Keratinocyte (primary cell): Measurements from ENCODE around the gene LHFPL2. TPM values are rescaled to one million over a fixed set of nuclear protein-coding genes. Genes with fewer than 3 reads are reported as not detected.

Experiments used
- DNase-seq: peaks from one replicate; pipeline ENCODE4 v3.0.0-alpha.2; 2011; ENCODE audit warnings: low read depth, missing footprints, low spot score
- FAIRE-seq: peaks from 2 replicates; lab custom pipeline; 2011; peaks lifted over from hg19 to GRCh38; lab: Jason Lieb, UNC
- H2AFZ ChIP-seq: 2 replicates; pipeline ENCODE4 v1.6.0; 2012; ENCODE audit warnings: low read length, control low read depth, inconsistent platforms; ENCODE audit not compliant: control insufficient read depth
- H3K27ac ChIP-seq: 2 replicates; pipeline ENCODE4 v1.5.1; 2011; ENCODE audit warnings: low read length; ENCODE audit not compliant: control insufficient read depth, insufficient read depth
- H3K27me3 ChIP-seq: 3 replicates; pipeline ENCODE4 v1.6.0; 2011; ENCODE audit warnings: low read length; ENCODE audit not compliant: control insufficient read depth, insufficient read depth; ENCODE audit errors: extremely low read depth
- H3K36me3 ChIP-seq, 2 experiments: 2 replicates in 1 of 2; 3 replicates in 1 of 2; pipeline ENCODE4 v1.5.1; 2011; ENCODE audit warnings: low read length in 2 of 2, mild to moderate bottlenecking in 1 of 2; ENCODE audit not compliant: control insufficient read depth in 2 of 2, insufficient read depth in 2 of 2; ENCODE audit errors: extremely low read depth in 1 of 2
- H3K4me1 ChIP-seq: 3 replicates; pipeline ENCODE4 v1.5.1; 2011; ENCODE audit warnings: low read length; ENCODE audit not compliant: control insufficient read depth, insufficient read depth; ENCODE audit errors: extremely low read depth
- H3K4me2 ChIP-seq: 3 replicates; pipeline ENCODE4 v1.6.0; 2011; ENCODE audit warnings: low read depth, low read length; ENCODE audit not compliant: control insufficient read depth, insufficient read depth; ENCODE audit errors: extremely low read depth
- H3K4me3 ChIP-seq, 3 experiments: fragments of 200-600 bp in 1 of 3; sonication (generic) in 1 of 3; 2 replicates in 2 of 3; 3 replicates in 1 of 3; pipeline ENCODE4 v1.5.1; 2011 to 2016; ENCODE audit warnings: low read length in 3 of 3, mild to moderate bottlenecking in 3 of 3, control low read depth in 2 of 3, inconsistent platforms in 1 of 3, low read depth in 1 of 3, mixed read lengths in 1 of 3, mixed run types in 1 of 3, moderate library complexity in 1 of 3; ENCODE audit not compliant: control insufficient read depth in 2 of 3, insufficient read depth in 2 of 3; ENCODE audit errors: extremely low read depth in 1 of 3
- H3K79me2 ChIP-seq: 2 replicates; pipeline ENCODE4 v1.6.0; 2012; ENCODE audit warnings: low read length; ENCODE audit not compliant: control insufficient read depth, insufficient read depth
- H3K9ac ChIP-seq: 3 replicates; pipeline ENCODE4 v1.6.0; 2011; ENCODE audit warnings: low read length; ENCODE audit not compliant: control insufficient read depth, insufficient read depth; ENCODE audit errors: extremely low read depth
- H3K9me1 ChIP-seq: 3 replicates; pipeline ENCODE4 v1.6.0; 2011; ENCODE audit warnings: low read length; ENCODE audit not compliant: control insufficient read depth, insufficient read depth; ENCODE audit errors: extremely low read depth
- H3K9me3 ChIP-seq: 2 replicates; pipeline ENCODE4 v1.5.1; 2012; ENCODE audit warnings: low read depth, low read length; ENCODE audit not compliant: control insufficient read depth
- H4K20me1 ChIP-seq: 3 replicates; pipeline ENCODE4 v1.6.0; 2011; ENCODE audit warnings: low read length; ENCODE audit not compliant: control insufficient read depth, insufficient read depth; ENCODE audit errors: extremely low read depth
- EZH2 ChIP-seq: IDR thresholded peaks from one replicate; pipeline ENCODE4 v1.6.1; 2012; ENCODE audit warnings: inconsistent platforms, mild to moderate bottlenecking, low read length, moderate library complexity
- dilution Hi-C: fragments of 300-500 bp; cut with MboI; formaldehyde crosslinking; loops from one replicate; pipeline ENCODE4 v1.7.0; 2020; ENCODE audit warnings: low sequenced_read_pairs; ENCODE audit not compliant: extremely low pct_ligation_motif_present
- polyA plus RNA-seq, 5 experiments: library from polyadenylated mRNA; depleted of rRNA in 3 of 5; stranded (reverse) in 3 of 5; stranded (forward) in 1 of 5; unstranded in 1 of 5; fragments of >200 nt; gene quantifications; 1 replicate in 1 of 5; 2 replicates in 3 of 5; 3 replicates in 1 of 5; pipeline versions ENCODE4 v1.2.1 to v1.2.3, GENCODE V29; 2011 to 2012; ENCODE audit warnings: missing spikeins in 2 of 5, low read depth in 1 of 5, low replicate concordance in 1 of 5
- TF ChIP-seq, protein P1 (sequence below), 3 experiments: IDR thresholded peaks in 1 of 3; conservative IDR thresholded peaks in 1 of 3; optimal IDR thresholded peaks in 1 of 3; 2 replicates in 2 of 3; 3 replicates in 1 of 3; pipeline versions ENCODE3 to v1.5.1; 2011; ENCODE audit warnings: low read length in 3 of 3, mild to moderate bottlenecking in 3 of 3, moderate library complexity in 2 of 3, control low read depth in 1 of 3, inconsistent platforms in 1 of 3; ENCODE audit not compliant: insufficient read depth in 2 of 3; ENCODE audit errors: extremely low read depth in 1 of 3

Gene LHFPL2
- polyA plus RNA-seq, 1 donor (not counting 4 experiments of a cell fraction or from before 2014, with no cell fraction given), result 11.4 TPM

DNA sequence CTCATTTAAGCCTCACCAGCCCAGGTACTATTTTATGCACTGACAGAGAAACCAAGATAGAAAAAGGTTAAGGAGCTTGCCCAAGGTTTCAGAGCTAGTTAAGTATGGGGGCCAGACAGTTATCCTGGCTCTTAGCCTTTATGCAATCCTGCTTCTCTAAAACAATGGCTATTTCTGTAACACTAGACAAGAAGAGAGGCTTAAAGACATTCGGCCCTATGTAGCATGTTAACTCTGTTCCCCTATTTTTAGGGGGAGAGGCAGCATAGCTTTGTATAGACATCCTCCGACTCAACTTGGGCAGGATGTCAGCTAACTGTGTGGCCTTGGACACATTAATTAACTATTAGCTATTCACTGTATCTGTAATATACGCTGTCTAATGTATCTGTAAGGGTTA, 54.6 kb downstream of the LHFPL2 start:
- no peak overlapping the region for H3K4me2 ChIP-seq
- H3K4me1 ChIP-seq, result peaks cover 43% of the 10 kb centered on the region
- H3K79me2 ChIP-seq, result peaks cover 20% of the 10 kb centered on the region
- DNase-seq (no peak), FAIRE-seq (no peak)
- no peak overlapping the region for H3K27ac ChIP-seq
- dilution Hi-C loops, result no loop called here
- no peaks in the 10 kb centered on the region for H3K9me1 ChIP-seq
- H3K4me3 ChIP-seq, result no peak overlapping the region
- no peak overlapping the region for H2AFZ ChIP-seq
- H3K36me3 ChIP-seq, result no peaks in the 10 kb centered on the region
- no peak overlapping the region for H3K9ac ChIP-seq
- no peaks in the 10 kb centered on the region for H3K27me3 ChIP-seq
- H4K20me1 ChIP-seq, result no peaks in the 10 kb centered on the region
- H3K9me3 ChIP-seq, result no peaks in the 10 kb centered on the region
- TF ChIP-seq EZH2, result no peak
- TF ChIP-seq, protein P1, sequence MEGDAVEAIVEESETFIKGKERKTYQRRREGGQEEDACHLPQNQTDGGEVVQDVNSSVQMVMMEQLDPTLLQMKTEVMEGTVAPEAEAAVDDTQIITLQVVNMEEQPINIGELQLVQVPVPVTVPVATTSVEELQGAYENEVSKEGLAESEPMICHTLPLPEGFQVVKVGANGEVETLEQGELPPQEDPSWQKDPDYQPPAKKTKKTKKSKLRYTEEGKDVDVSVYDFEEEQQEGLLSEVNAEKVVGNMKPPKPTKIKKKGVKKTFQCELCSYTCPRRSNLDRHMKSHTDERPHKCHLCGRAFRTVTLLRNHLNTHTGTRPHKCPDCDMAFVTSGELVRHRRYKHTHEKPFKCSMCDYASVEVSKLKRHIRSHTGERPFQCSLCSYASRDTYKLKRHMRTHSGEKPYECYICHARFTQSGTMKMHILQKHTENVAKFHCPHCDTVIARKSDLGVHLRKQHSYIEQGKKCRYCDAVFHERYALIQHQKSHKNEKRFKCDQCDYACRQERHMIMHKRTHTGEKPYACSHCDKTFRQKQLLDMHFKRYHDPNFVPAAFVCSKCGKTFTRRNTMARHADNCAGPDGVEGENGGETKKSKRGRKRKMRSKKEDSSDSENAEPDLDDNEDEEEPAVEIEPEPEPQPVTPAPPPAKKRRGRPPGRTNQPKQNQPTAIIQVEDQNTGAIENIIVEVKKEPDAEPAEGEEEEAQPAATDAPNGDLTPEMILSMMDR (optimal IDR thresholded peaks at IDR 0.05 in 1 of 3, IDR thresholded peaks at IDR 0.05 in 1 of 3, conservative IDR thresholded peaks at IDR 0.05 in 1 of 3; ENCODE audit: extremely low read depth in 1 of 3, insufficient read depth in 2 of 3, low read length in 3 of 3), result no peak

DNA sequence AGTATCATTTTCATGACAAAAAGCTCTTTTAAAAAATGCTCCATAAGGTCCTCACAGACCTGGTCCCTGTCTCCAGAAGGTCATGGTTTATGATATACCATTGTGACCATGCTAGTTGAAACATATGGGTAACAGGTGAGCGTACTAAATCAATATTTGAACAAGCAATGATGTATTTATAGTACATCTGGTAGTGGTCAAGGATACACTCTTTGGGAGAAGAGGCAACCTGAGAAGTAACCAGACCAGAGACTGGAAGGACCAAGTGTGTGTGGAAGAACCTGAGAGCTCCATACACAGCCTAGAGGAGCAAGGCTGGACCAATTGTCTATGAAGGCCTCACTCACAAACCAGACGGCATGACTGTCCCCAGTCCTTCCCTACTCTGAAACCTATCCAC, 55.1 kb downstream of the LHFPL2 start:
- TF ChIP-seq, protein P1 (optimal IDR thresholded peaks at IDR 0.05 in 1 of 3, IDR thresholded peaks at IDR 0.05 in 1 of 3, conservative IDR thresholded peaks at IDR 0.05 in 1 of 3; ENCODE audit: extremely low read depth in 1 of 3, insufficient read depth in 2 of 3, low read length in 3 of 3), result no peak
- TF ChIP-seq EZH2, result no peak
- FAIRE-seq, result no peak
- H3K9ac ChIP-seq, result no peak overlapping the region

More for the DNA sequence above, 55.1 kb downstream of the LHFPL2 start:
- Histone ChIP-seq H3K27me3 (no peaks in the 10 kb centered on the region), H3K9me1 (no peaks in the 10 kb centered on the region), H3K4me2 (no peak overlapping the region), H3K27ac (no peak overlapping the region), H2AFZ (no peak overlapping the region), H3K36me3 (no peaks in the 10 kb centered on the region), H4K20me1 (no peaks in the 10 kb centered on the region), H3K9me3 (no peaks in the 10 kb centered on the region), H3K4me1 (peaks cover 38% of the 10 kb centered on the region), H3K4me3 (no peak overlapping the region), H3K79me2 (peaks cover 19% of the 10 kb centered on the region)
- DNase-seq, result no peak
- dilution Hi-C loops, result no loop called here
